Body of pancreas (tissue), 4 donors: Measurements from ENCODE around the gene OXGR1. TPM values are rescaled to one million over a fixed set of nuclear protein-coding genes. Genes with fewer than 3 reads are reported as not detected.

Source experiments
- ATAC-seq: fragments of 150-250 bp; one replicate; pipeline ENCODE4 v1.9.1; 2016
- DNase-seq, 4 donors: peaks; one replicate each; pipeline ENCODE4 v3.0.0-alpha.2; 2019
- H3K27ac ChIP-seq, 4 donors: fragments of 200-600 bp; sonication (generic); 1 replicate in 3 of 4; 2 replicates in 1 of 4; pipeline versions ENCODE4 v1.5.1 to v1.6.1; 2016 to 2019; ENCODE audit warnings: mild to moderate bottlenecking in 1 of 4, mixed read lengths in 1 of 4, moderate library complexity in 1 of 4
- H3K27me3 ChIP-seq, 2 donors: fragments of 200-600 bp; sonication (generic); one replicate each; pipeline ENCODE4 v1.6.0; 2016; ENCODE audit warnings: mild to moderate bottlenecking in 1 of 2
- H3K36me3 ChIP-seq, 2 donors: fragments of 200-600 bp; sonication (generic); replicated peaks in 1 of 2; 2 replicates each; pipeline ENCODE4 v1.5.1; 2016; ENCODE audit warnings: low read depth in 2 of 2; ENCODE audit not compliant: insufficient read depth in 1 of 2
- H3K4me1 ChIP-seq: fragments of 200-600 bp; sonication (generic); one replicate; pipeline ENCODE4 v1.6.0; 2016
- H3K4me3 ChIP-seq, 2 donors: fragments of 200-600 bp; sonication (generic); 1 replicate in 1 of 2; 2 replicates in 1 of 2; pipeline ENCODE4 v1.5.1; 2016 to 2019
- H3K9me3 ChIP-seq, 3 donors: fragments of 200-600 bp; sonication (generic); 1 replicate in 2 of 3; 2 replicates in 1 of 3; pipeline ENCODE4 v1.5.1; 2016
- CTCF ChIP-seq, 7 experiments: fragments of 450-650 bp in 4 of 7; fragments of 200-600 bp in 3 of 7; sonication (generic) in 3 of 7; IDR thresholded peaks; one replicate each; pipeline ENCODE4 v1.5.1; 2016 to 2019; ENCODE audit warnings: antibody characterized with exemption in 7 of 7
- POLR2A ChIP-seq, 3 donors: fragments of 450-650 bp; IDR thresholded peaks; one replicate each; pipeline ENCODE4 v1.6.1; 2016; ENCODE audit warnings: antibody characterized with exemption in 3 of 3, mild to moderate bottlenecking in 2 of 3
- WGBS, 2 donors: methylation state at CpG; one replicate each; pipeline ENCODE4 v1.1.5; 2017; 5-methylcytosine and 5-hydroxymethylcytosine counted together
- intact Hi-C: fragments of 100-400 bp; cut with DNase I; formaldehyde crosslinking; loops from one replicate; pipeline ENCODE4 v1.15.1; 2023
- total RNA-seq, 2 donors: library from RNA; depleted of rRNA; stranded (reverse); fragments of >200 nt; gene quantifications; one replicate each; pipeline ENCODE4 v1.1.0, GENCODE V29; 2016

OXGR1 gene
- total RNA-seq, 2 donors from 2014 or later: 0.52 TPM; not detected in 1

- peaks cover 14% of the 10 kb centered on the region for H3K4me1 ChIP-seq
- DNase-seq (no peak), ATAC-seq (no peak)
- H3K9me3 ChIP-seq: no peaks in the 10 kb centered on the region
- no peak overlapping the region for H3K4me3 ChIP-seq
- H3K36me3 ChIP-seq: no peaks in the 10 kb centered on the region
- H3K27ac ChIP-seq: no peak overlapping the region
- TF ChIP-seq POLR2A (IDR thresholded peaks at IDR 0.05): no peak
- H3K27me3 ChIP-seq: peaks cover 0 to 16% of the 10 kb centered on the region in 2 donors
- WGBS, 2 donors: 82 to 84% methylated on average over 2 of the region's 2 CpGs
- intact Hi-C loops: no loop called here
Observed at GRCh38 chr13:96998051-96998450, 3.8 kb upstream of the OXGR1 start.

GRCh38 chr13:96996886-96997285, 2.6 kb upstream of the OXGR1 start:
- no peak overlapping the region for H3K27ac ChIP-seq
- H3K4me3 ChIP-seq: no peak overlapping the region
- H3K4me1 ChIP-seq: peaks cover 14% of the 10 kb centered on the region
- 67 to 76% methylated on average over 5 of the region's 5 CpGs for WGBS, 2 donors
- peaks cover 0 to 16% of the 10 kb centered on the region in 2 donors for H3K27me3 ChIP-seq
- ATAC-seq: no peak
- no peak for DNase-seq
- intact Hi-C loops: no loop called here
- TF ChIP-seq CTCF (IDR thresholded peaks at IDR 0.05): no peak
- no peaks in the 10 kb centered on the region for H3K9me3 ChIP-seq
- H3K36me3 ChIP-seq: no peaks in the 10 kb centered on the region

- 50 to 55% methylated on average over 4 of the region's 4 CpGs for WGBS, 2 donors
- Histone ChIP-seq H3K27ac (no peak overlapping the region), H3K27me3 (peaks cover 0 to 16% of the 10 kb centered on the region in 2 donors), H3K36me3 (no peaks in the 10 kb centered on the region), H3K4me1 (peaks cover 14% of the 10 kb centered on the region), H3K4me3 (no peak overlapping the region), H3K9me3 (no peaks in the 10 kb centered on the region)
- intact Hi-C loops: no loop called here
- no peak for TF ChIP-seq CTCF (IDR thresholded peaks at IDR 0.05)
- no peak for TF ChIP-seq POLR2A (IDR thresholded peaks at IDR 0.05)
- ATAC-seq (no peak), DNase-seq (no peak)
Observed at GRCh38 chr13:96996107-96996506, 1.8 kb upstream of the OXGR1 start.

GRCh38 chr13:96994858-96995243, 575 bp upstream of the OXGR1 start:
- TF ChIP-seq CTCF (IDR thresholded peaks at IDR 0.05) (no peak), POLR2A (IDR thresholded peaks at IDR 0.05) (no peak)
- intact Hi-C loops: no loop called here
- WGBS, 2 donors: 49 to 59% methylated on average over 10 of the region's 10 CpGs
- Histone ChIP-seq H3K27me3 (peaks cover 0 to 16% of the 10 kb centered on the region in 2 donors), H3K4me3 (no peak overlapping the region), H3K9me3 (no peaks in the 10 kb centered on the region), H3K36me3 (no peaks in the 10 kb centered on the region), H3K27ac (no peak overlapping the region), H3K4me1 (peaks cover 14% of the 10 kb centered on the region)
- no peak for DNase-seq
- no peak for ATAC-seq

- intact Hi-C loops: no loop called here
- Histone ChIP-seq H3K36me3 (no peaks in the 10 kb centered on the region), H3K4me1 (peaks cover 14% of the 10 kb centered on the region), H3K27ac (no peak overlapping the region), H3K27me3 (peaks cover 0 to 16% of the 10 kb centered on the region in 2 donors), H3K9me3 (no peaks in the 10 kb centered on the region), H3K4me3 (no peak overlapping the region)
- DNase-seq (no peak), ATAC-seq (no peak)
- no peak for TF ChIP-seq CTCF (IDR thresholded peaks at IDR 0.05)
- no peak for TF ChIP-seq POLR2A (IDR thresholded peaks at IDR 0.05)
- WGBS, 2 donors: 28 to 32% methylated on average over 8 of the region's 8 CpGs
Observed at GRCh38 chr13:96993634-96994016, 651 bp downstream of the OXGR1 start.
